H9 (cell line): Measurements from ENCODE around the gene CCT6A. TPM values are rescaled to one million over a fixed set of nuclear protein-coding genes. Genes with fewer than 3 reads are reported as not detected.
"Not testable (repeated sequence)": the region's sequence is repeated elsewhere in the genome, so short reads cannot be mapped to it uniquely, and the experiment has no call there.

Experiments
- DNase-seq: peaks from one replicate; pipeline ENCODE4 v3.0.0-alpha.2; 2017
- H2AFZ ChIP-seq: one replicate; pipeline ENCODE4 v1.6.1; 2013; ENCODE audit warnings: mild to moderate bottlenecking, low read length, control low read depth, moderate library complexity
- H2AK5ac ChIP-seq: 2 replicates; pipeline ENCODE4 v1.6.1; 2013; ENCODE audit warnings: low read length, control low read depth, mixed read lengths; ENCODE audit not compliant: insufficient read length
- H2BK120ac ChIP-seq: one replicate; pipeline ENCODE4 v1.6.1; 2013; ENCODE audit warnings: low read depth, mild to moderate bottlenecking, low read length, control low read depth, inconsistent platforms; ENCODE audit not compliant: poor library complexity, severe bottlenecking
- H2BK12ac ChIP-seq: 2 replicates; pipeline ENCODE4 v1.6.1; 2013; ENCODE audit warnings: low read length, control low read depth, mixed read lengths, low read depth; ENCODE audit not compliant: insufficient read length
- H2BK15ac ChIP-seq: 2 replicates; pipeline ENCODE4 v1.6.1; 2013; ENCODE audit warnings: low read depth, low read length, control low read depth
- H2BK20ac ChIP-seq: one replicate; pipeline ENCODE4 v1.6.1; 2013; ENCODE audit warnings: low read depth, mild to moderate bottlenecking, low read length, control low read depth, inconsistent platforms; ENCODE audit not compliant: poor library complexity, severe bottlenecking
- H2BK5ac ChIP-seq: 2 replicates; pipeline ENCODE4 v1.6.1; 2013; ENCODE audit warnings: low read length, control low read depth, mixed read lengths; ENCODE audit not compliant: insufficient read length
- H3K14ac ChIP-seq: 2 replicates; pipeline ENCODE4 v1.6.1; 2013; ENCODE audit warnings: low read length, control low read depth; ENCODE audit not compliant: insufficient read depth
- H3K18ac ChIP-seq: 2 replicates; pipeline ENCODE4 v1.6.1; 2013; ENCODE audit warnings: low read depth, mild to moderate bottlenecking, mixed read lengths, low read length, control low read depth; ENCODE audit not compliant: insufficient read length
- H3K23ac ChIP-seq: 2 replicates; pipeline ENCODE4 v1.6.1; 2013; ENCODE audit warnings: low read length, control low read depth, mixed read lengths, low read depth; ENCODE audit not compliant: insufficient read length
- H3K23me2 ChIP-seq: 2 replicates; pipeline ENCODE4 v1.6.1; 2013; ENCODE audit warnings: low read depth, mild to moderate bottlenecking, mixed read lengths, low read length, control low read depth; ENCODE audit not compliant: insufficient read length, poor library complexity, severe bottlenecking
- H3K27ac ChIP-seq: 2 replicates; pipeline ENCODE4 v1.5.1; 2013; ENCODE audit warnings: low read length, control low read depth, mixed read lengths, low read depth; ENCODE audit not compliant: insufficient read length
- H3K27me3 ChIP-seq: 2 replicates; pipeline ENCODE4 v1.6.1; 2013; ENCODE audit warnings: low read length, control low read depth, inconsistent platforms; ENCODE audit not compliant: insufficient read depth
- H3K4ac ChIP-seq: 2 replicates; pipeline ENCODE4 v1.6.1; 2013; ENCODE audit warnings: low read depth, mild to moderate bottlenecking, control low read depth, inconsistent platforms, low read length, moderate library complexity
- H3K4me1 ChIP-seq: 2 replicates; pipeline ENCODE4 v1.6.1; 2013; ENCODE audit warnings: low read length, control low read depth, inconsistent platforms; ENCODE audit not compliant: insufficient read depth
- H3K4me2 ChIP-seq: 2 replicates; pipeline ENCODE4 v1.6.1; 2013; ENCODE audit warnings: low read length, control low read depth, mixed read lengths; ENCODE audit not compliant: insufficient read length, insufficient read depth
- H3K56ac ChIP-seq: 2 replicates; pipeline ENCODE4 v1.6.1; 2013; ENCODE audit warnings: low read depth, mild to moderate bottlenecking, mixed read lengths, low read length, control low read depth; ENCODE audit not compliant: insufficient read length
- H3K79me1 ChIP-seq: 2 replicates; pipeline ENCODE4 v1.6.1; 2013; ENCODE audit warnings: low read depth, mild to moderate bottlenecking, moderate library complexity, low read length, control low read depth, inconsistent platforms; ENCODE audit not compliant: insufficient read depth, poor library complexity, severe bottlenecking
- H3K79me2 ChIP-seq: 2 replicates; pipeline ENCODE4 v1.6.1; 2013; ENCODE audit warnings: low read length, control low read depth, inconsistent platforms; ENCODE audit not compliant: insufficient read depth
- H3K9ac ChIP-seq: 2 replicates; pipeline ENCODE4 v1.6.1; 2013; ENCODE audit warnings: low read length, control low read depth, mixed read lengths; ENCODE audit not compliant: insufficient read length; ENCODE audit errors: extremely low read depth
- H3K9me3 ChIP-seq: one replicate; pipeline ENCODE4 v1.6.1; 2013; ENCODE audit warnings: low read depth, low read length, inconsistent platforms; ENCODE audit not compliant: control insufficient read depth
- H3T11ph ChIP-seq: one replicate; pipeline ENCODE4 v1.6.1; 2013; ENCODE audit warnings: mild to moderate bottlenecking, low read length, control low read depth, inconsistent platforms
- H4K20me1 ChIP-seq: one replicate; pipeline ENCODE4 v1.6.1; 2013; ENCODE audit not compliant: control insufficient read depth, insufficient read length, insufficient read depth
- H4K5ac ChIP-seq: 2 replicates; pipeline ENCODE4 v1.6.1; 2013; ENCODE audit warnings: low read depth, mild to moderate bottlenecking, mixed read lengths, low read length, control low read depth; ENCODE audit not compliant: insufficient read length
- H4K8ac ChIP-seq: replicated peaks from 2 replicates; pipeline ENCODE4 v1.6.1; 2013; ENCODE audit warnings: low read length, control low read depth, mixed read lengths, low read depth; ENCODE audit not compliant: insufficient read length
- H4K91ac ChIP-seq: 2 replicates; pipeline ENCODE4 v1.6.1; 2013; ENCODE audit warnings: low read depth, mild to moderate bottlenecking, moderate library complexity, mixed read lengths, low read length, control low read depth; ENCODE audit not compliant: insufficient read length
- H3K27ac Mint-ChIP-seq, 3 experiments: 2 replicates in 2 of 3; 3 replicates in 1 of 3; pipeline ENCODE4 v1.8.0; 2020 to 2021; ENCODE audit warnings: mixed read lengths in 3 of 3, mild to moderate bottlenecking in 1 of 3, moderate library complexity in 1 of 3
- H3K27me3 Mint-ChIP-seq: 2 replicates; pipeline ENCODE4 v1.8.0; 2021; ENCODE audit warnings: low read depth, mild to moderate bottlenecking, moderate library complexity, mixed read lengths
- H3K36me3 Mint-ChIP-seq, 3 experiments: 2 replicates in 2 of 3; 3 replicates in 1 of 3; pipeline ENCODE4 v1.8.0; 2020 to 2021; ENCODE audit warnings: low read depth in 3 of 3, mixed read lengths in 3 of 3; ENCODE audit not compliant: insufficient read depth in 1 of 3
- H3K4me1 Mint-ChIP-seq, 2 experiments: 2 replicates each; pipeline ENCODE4 v1.8.0; 2020; ENCODE audit warnings: mixed read lengths in 2 of 2
- H3K4me3 Mint-ChIP-seq, 2 experiments: 2 replicates in 1 of 2; 3 replicates in 1 of 2; pipeline ENCODE4 v1.8.0; 2020 to 2021; ENCODE audit warnings: mild to moderate bottlenecking in 2 of 2, mixed read lengths in 2 of 2, moderate library complexity in 1 of 2
- H3K9me3 Mint-ChIP-seq, 2 experiments: 2 replicates in 1 of 2; 3 replicates in 1 of 2; pipeline ENCODE4 v1.8.0; 2020; ENCODE audit warnings: mild to moderate bottlenecking in 2 of 2, mixed read lengths in 2 of 2, moderate library complexity in 1 of 2
- WGBS: extraction: QIAGEN DNeasy Blood & Tissue Kit; methylation state at CpG from one replicate; pipeline ENCODE4 v1.1.7; 2013; ENCODE audit warnings: missing lambda C conversion rate, low lambda C conversion rate, mixed read lengths; ENCODE audit not compliant: insufficient read length; ENCODE audit errors: extremely low coverage; 5-methylcytosine and 5-hydroxymethylcytosine counted together
- total RNA-seq: library from RNA; stranded (reverse); gene quantifications from 2 replicates; pipeline ENCODE4 v1.2.1, GENCODE V29; 2021
- TF ChIP-seq, protein P1 (sequence below): fragments of 200-600 bp; sonication (generic); conservative IDR thresholded peaks from 3 replicates; pipeline ENCODE4 v1.8.0; 2021; ENCODE audit warnings: antibody characterized with exemption, mild to moderate bottlenecking

The CCT6A gene
- total RNA-seq, 1 experiment from 2014 or later = 303 TPM

DNA sequence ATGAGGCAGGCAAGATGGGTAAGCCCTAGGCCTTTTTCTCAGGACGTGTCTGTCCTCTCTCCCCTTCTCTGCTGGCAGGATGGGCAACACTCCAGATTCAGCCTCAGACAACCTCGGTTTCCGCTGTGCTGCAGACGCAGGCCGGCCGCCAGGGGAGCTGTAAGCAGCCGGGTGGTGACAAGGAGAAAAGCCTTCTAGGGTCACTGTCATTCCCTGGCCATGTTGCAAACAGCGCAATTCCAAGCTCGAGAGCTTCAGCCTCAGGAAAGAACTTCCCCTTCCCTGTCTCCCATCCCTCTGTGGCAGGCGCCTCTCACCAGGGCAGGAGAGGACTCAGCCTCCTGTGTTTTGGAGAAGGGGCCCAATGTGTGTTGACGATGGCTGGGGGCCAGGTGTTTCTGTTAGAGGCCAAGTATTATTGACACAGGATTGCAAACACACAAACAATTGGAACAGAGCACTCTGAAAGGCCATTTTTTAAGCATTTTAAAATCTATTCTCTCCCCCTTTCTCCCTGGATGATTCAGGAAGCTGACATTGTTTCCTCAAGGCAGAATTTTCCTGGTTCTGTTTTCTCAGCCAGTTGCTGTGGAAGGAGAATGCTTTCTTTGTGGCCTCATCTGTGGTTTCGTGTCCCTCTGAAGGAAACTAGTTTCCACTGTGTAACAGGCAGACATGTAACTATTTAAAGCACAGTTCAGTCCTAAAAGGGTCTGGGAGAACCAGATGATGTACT, 28.1 kb downstream of the CCT6A start:
- no peak overlapping the region for H3K4me3 Mint-ChIP-seq
- no peaks in the 10 kb centered on the region for H3K27me3 ChIP-seq
- no peak overlapping the region for H4K91ac ChIP-seq
- H3K9ac ChIP-seq = no peak overlapping the region
- no CpG with 5 or more reads among the region's 12 CpGs for WGBS
- no peaks in the 10 kb centered on the region for H4K20me1 ChIP-seq
- no peak overlapping the region for H3K27ac ChIP-seq
- H3T11ph ChIP-seq = no peak overlapping the region
- no peak overlapping the region for H2AFZ ChIP-seq
- no peak overlapping the region for H3K56ac ChIP-seq
- no peak overlapping the region for H3K23ac ChIP-seq
- no peak overlapping the region for H2BK15ac ChIP-seq
- H3K4me2 ChIP-seq = no peak overlapping the region
- peaks cover 20 to 52% (median 37%) of the 10 kb centered on the region in 3 experiments; a peak in 6 of 7 replicates for H3K36me3 Mint-ChIP-seq
- no peak overlapping the region for H2AK5ac ChIP-seq
- no peak overlapping the region for H2BK20ac ChIP-seq
- no peaks in the 10 kb centered on the region for H3K4me1 ChIP-seq
- no peaks in the 10 kb centered on the region for H3K79me2 ChIP-seq
- no peaks in the 10 kb centered on the region for H3K23me2 ChIP-seq
- H3K9me3 Mint-ChIP-seq = no peaks in the 10 kb centered on the region; a peak in 1 of 5 replicates
- H3K9me3 ChIP-seq = no peaks in the 10 kb centered on the region
- no peak overlapping the region for H3K4ac ChIP-seq
- H2BK5ac ChIP-seq = no peak overlapping the region
- H3K27me3 Mint-ChIP-seq = no peaks in the 10 kb centered on the region
- no peak overlapping the region for H4K5ac ChIP-seq
- H3K79me1 ChIP-seq = peaks cover 2% of the 10 kb centered on the region
- no peak overlapping the region for H4K8ac ChIP-seq
- TF ChIP-seq, protein P1, sequence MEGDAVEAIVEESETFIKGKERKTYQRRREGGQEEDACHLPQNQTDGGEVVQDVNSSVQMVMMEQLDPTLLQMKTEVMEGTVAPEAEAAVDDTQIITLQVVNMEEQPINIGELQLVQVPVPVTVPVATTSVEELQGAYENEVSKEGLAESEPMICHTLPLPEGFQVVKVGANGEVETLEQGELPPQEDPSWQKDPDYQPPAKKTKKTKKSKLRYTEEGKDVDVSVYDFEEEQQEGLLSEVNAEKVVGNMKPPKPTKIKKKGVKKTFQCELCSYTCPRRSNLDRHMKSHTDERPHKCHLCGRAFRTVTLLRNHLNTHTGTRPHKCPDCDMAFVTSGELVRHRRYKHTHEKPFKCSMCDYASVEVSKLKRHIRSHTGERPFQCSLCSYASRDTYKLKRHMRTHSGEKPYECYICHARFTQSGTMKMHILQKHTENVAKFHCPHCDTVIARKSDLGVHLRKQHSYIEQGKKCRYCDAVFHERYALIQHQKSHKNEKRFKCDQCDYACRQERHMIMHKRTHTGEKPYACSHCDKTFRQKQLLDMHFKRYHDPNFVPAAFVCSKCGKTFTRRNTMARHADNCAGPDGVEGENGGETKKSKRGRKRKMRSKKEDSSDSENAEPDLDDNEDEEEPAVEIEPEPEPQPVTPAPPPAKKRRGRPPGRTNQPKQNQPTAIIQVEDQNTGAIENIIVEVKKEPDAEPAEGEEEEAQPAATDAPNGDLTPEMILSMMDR = peak; percentile 52
- no peak overlapping the region for H2BK120ac ChIP-seq
- H3K14ac ChIP-seq = no peak overlapping the region
- peak; percentile 65 for DNase-seq
- H2BK12ac ChIP-seq = no peak overlapping the region
- peak overlapping the region in 2 of 3 experiments; percentile 34 to 80; a peak in 2 of 7 replicates for H3K27ac Mint-ChIP-seq
- no peaks in the 10 kb centered on the region for H3K4me1 Mint-ChIP-seq
- no peak overlapping the region for H3K18ac ChIP-seq

DNA sequence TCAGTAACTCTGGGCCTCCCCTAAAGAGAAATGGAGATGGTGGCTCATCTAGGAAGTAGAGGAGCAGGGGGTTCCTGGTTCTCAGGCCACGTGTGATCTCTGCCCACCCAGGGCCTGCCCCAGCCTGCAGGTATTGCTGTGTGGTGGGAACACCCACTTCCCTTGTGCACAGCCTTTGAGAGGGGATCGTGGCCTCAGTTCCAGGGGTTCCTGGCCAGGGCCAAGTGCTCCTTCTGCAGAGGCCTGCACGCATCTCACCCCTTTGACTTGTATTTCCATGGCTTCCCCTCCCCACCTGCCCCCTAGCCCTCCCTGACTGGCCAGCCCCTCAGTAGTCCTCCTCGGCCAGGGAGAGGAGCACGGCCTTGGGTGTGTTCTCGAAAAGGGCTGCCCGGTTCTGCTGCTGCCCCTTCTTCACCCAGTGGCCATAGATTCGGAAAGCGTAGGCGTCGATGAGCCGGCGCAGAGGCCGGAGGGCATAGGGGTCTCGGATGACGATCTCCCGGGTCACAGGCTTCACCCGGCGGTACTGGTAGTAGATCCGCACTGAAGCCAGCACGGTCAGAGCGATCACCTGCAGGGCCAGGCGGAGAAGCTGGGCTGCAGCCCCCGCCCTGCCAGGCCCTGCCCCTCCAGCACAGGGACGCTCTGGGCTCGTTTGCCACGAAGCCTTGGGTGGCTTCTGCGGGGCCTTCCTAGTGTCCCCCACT, 29.3 kb downstream of the CCT6A start:
- not testable (repeated sequence) for H2BK12ac ChIP-seq, H2BK20ac ChIP-seq, H4K91ac ChIP-seq, H3K4me1 ChIP-seq, H4K8ac ChIP-seq, H3K4me3 Mint-ChIP-seq, H3K79me1 ChIP-seq, H2BK120ac ChIP-seq, H3K56ac ChIP-seq, H3K18ac ChIP-seq, H3K27ac ChIP-seq, H4K20me1 ChIP-seq, H4K5ac ChIP-seq, H3K23ac ChIP-seq, H3K27ac Mint-ChIP-seq, H3K4ac ChIP-seq, H2AK5ac ChIP-seq, H3K79me2 ChIP-seq, H2AFZ ChIP-seq, H3K27me3 Mint-ChIP-seq, H3K9me3 ChIP-seq, H3K23me2 ChIP-seq, H3K14ac ChIP-seq, H3K27me3 ChIP-seq, H2BK5ac ChIP-seq, H2BK15ac ChIP-seq, H3T11ph ChIP-seq, DNase-seq, H3K4me1 Mint-ChIP-seq, H3K9ac ChIP-seq, H3K4me2 ChIP-seq, H3K9me3 Mint-ChIP-seq
- WGBS = no CpG with 5 or more reads among the region's 28 CpGs
- H3K36me3 Mint-ChIP-seq = peaks cover 17 to 47% (median 33%) of the 10 kb centered on the region in 3 experiments; a peak in 6 of 7 replicates
